Liver (tissue), 3 donors: ENCODE results near the gene ZNF398.

Experiments
- EGR1 ChIP-seq, 2 donors: IDR thresholded peaks; 2 replicates each; pipeline ENCODE4 v1.6.1; 2016 to 2018; ENCODE audit warnings: antibody characterized with exemption in 2 of 2, low read depth in 2 of 2
- GABPA ChIP-seq, 2 donors: IDR thresholded peaks in 1 of 2; conservative IDR thresholded peaks in 1 of 2; 2 replicates each; pipeline ENCODE4 v1.6.1; 2016; ENCODE audit warnings: antibody characterized with exemption in 2 of 2, mild to moderate bottlenecking in 1 of 2, moderate library complexity in 1 of 2
- RAD21 ChIP-seq, 2 donors: IDR thresholded peaks; 2 replicates each; pipeline ENCODE4 v1.6.1; 2016; ENCODE audit warnings: antibody characterized with exemption in 2 of 2, mild to moderate bottlenecking in 2 of 2
- SP1 ChIP-seq: IDR thresholded peaks from 2 replicates; pipeline ENCODE4 v1.6.1; 2018; ENCODE audit warnings: antibody characterized with exemption, mild to moderate bottlenecking
- TF ChIP-seq, protein P1 (sequence below): fragments of 150-350 bp; IDR thresholded peaks from 2 replicates; pipeline ENCODE4 v1.5.1; 2017; ENCODE audit warnings: improper control_type of control experiment, low read depth, low read length; ENCODE audit not compliant: missing input control
- TF ChIP-seq, protein P2 (sequence below): IDR thresholded peaks from 2 replicates; pipeline ENCODE4 v1.6.1; 2016; ENCODE audit warnings: antibody characterized with exemption, mild to moderate bottlenecking
- TF ChIP-seq, protein P3 (sequence below): IDR thresholded peaks from 2 replicates; pipeline ENCODE4 v1.6.1; 2016; ENCODE audit warnings: antibody characterized with exemption
- donor health status: healthy.
- donor health status: healthy.

DNA sequence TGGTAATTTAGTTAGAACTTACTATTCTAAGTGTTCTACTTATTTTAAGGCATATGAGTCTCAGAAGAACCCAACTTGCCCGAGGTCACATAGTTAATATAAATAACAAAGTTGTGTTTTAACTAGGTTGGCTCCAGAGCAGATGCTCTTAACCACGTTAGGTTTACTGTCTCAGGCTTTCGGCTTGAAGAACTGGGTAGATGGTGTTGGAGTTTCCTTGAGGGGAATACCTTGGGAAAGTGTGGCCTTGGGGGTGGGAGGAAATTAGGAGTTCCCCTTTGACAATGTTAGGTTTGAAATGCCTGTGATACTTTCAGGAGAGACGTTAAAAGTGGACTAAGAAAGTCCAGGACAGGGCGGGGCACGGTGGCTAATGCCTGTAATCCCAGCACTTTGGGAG is 9.6 kb downstream of the ZNF398 start:
- TF ChIP-seq GABPA (IDR thresholded peaks at IDR 0.05 in 1 of 2, conservative IDR thresholded peaks at IDR 0.05 in 1 of 2) = no peak
- TF ChIP-seq, protein P1, sequence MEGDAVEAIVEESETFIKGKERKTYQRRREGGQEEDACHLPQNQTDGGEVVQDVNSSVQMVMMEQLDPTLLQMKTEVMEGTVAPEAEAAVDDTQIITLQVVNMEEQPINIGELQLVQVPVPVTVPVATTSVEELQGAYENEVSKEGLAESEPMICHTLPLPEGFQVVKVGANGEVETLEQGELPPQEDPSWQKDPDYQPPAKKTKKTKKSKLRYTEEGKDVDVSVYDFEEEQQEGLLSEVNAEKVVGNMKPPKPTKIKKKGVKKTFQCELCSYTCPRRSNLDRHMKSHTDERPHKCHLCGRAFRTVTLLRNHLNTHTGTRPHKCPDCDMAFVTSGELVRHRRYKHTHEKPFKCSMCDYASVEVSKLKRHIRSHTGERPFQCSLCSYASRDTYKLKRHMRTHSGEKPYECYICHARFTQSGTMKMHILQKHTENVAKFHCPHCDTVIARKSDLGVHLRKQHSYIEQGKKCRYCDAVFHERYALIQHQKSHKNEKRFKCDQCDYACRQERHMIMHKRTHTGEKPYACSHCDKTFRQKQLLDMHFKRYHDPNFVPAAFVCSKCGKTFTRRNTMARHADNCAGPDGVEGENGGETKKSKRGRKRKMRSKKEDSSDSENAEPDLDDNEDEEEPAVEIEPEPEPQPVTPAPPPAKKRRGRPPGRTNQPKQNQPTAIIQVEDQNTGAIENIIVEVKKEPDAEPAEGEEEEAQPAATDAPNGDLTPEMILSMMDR = no peak
- TF ChIP-seq SP1 = no peak
- TF ChIP-seq RAD21 (IDR thresholded peaks at IDR 0.05) = no peak
- TF ChIP-seq, protein P2, sequence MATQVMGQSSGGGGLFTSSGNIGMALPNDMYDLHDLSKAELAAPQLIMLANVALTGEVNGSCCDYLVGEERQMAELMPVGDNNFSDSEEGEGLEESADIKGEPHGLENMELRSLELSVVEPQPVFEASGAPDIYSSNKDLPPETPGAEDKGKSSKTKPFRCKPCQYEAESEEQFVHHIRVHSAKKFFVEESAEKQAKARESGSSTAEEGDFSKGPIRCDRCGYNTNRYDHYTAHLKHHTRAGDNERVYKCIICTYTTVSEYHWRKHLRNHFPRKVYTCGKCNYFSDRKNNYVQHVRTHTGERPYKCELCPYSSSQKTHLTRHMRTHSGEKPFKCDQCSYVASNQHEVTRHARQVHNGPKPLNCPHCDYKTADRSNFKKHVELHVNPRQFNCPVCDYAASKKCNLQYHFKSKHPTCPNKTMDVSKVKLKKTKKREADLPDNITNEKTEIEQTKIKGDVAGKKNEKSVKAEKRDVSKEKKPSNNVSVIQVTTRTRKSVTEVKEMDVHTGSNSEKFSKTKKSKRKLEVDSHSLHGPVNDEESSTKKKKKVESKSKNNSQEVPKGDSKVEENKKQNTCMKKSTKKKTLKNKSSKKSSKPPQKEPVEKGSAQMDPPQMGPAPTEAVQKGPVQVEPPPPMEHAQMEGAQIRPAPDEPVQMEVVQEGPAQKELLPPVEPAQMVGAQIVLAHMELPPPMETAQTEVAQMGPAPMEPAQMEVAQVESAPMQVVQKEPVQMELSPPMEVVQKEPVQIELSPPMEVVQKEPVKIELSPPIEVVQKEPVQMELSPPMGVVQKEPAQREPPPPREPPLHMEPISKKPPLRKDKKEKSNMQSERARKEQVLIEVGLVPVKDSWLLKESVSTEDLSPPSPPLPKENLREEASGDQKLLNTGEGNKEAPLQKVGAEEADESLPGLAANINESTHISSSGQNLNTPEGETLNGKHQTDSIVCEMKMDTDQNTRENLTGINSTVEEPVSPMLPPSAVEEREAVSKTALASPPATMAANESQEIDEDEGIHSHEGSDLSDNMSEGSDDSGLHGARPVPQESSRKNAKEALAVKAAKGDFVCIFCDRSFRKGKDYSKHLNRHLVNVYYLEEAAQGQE = no peak
- no peak for TF ChIP-seq EGR1 (IDR thresholded peaks at IDR 0.05; ENCODE audit: low read depth in 2 of 2)
- TF ChIP-seq, protein P3, sequence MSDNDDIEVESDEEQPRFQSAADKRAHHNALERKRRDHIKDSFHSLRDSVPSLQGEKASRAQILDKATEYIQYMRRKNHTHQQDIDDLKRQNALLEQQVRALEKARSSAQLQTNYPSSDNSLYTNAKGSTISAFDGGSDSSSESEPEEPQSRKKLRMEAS = no peak
